DMS114 treated with DMSO at 0.1 percent for 48 hours (cell line): ENCODE data around the gene SLC36A3.
"Not testable (repeated sequence)": the region's sequence is repeated elsewhere in the genome, so short reads cannot be mapped to it uniquely, and the experiment has no call there.

Experiments
- DNase-seq: peaks from one replicate; lab custom pipeline; 2025; ENCODE audit not compliant: unreplicated experiment; lab: John Stamatoyannopoulos, UW

SLC36A3 gene

GRCh38 chr5:151309266-151309665, 5.7 kb upstream of the SLC36A3 start:
- not testable (repeated sequence) for DNase-seq

DNA sequence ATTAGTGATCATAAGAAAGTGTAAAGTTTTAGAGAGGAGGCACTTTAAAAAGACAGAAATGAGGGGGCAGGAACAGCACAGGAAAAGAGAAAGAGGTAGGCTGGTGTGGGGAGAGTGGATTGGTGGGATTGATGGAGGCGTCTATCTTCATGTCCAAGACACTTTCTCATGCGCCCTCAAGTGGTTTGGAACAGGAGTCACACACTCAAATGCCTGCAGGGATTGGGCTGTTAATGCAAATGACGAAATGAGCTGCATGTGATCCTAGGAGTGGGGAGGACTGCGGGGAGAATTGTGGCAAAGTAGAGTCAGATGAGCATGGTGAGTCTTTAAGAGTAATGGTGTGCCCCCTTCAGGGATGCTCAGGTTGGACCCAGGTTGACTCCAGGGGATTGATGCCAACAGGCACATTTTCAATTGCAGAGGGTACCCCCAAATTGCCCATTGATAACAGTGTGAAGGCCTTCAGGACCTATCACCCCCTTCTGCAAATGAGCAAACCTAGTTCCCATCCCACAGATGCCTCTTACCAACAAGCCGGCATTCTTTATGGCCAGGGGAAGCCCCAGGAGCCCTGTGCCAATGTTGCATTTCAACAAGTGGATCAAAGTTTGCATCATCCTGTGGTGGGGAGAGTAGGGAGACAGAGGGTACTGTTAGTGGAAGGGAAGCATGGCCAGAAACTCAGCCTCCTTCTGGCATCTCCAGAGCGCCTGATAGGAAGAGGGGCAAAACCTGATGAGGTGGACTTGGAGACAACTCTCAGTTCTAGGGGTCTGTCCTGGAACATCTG, 5.3 kb downstream of the SLC36A3 start:
- peak; percentile 54 for DNase-seq

DNA sequence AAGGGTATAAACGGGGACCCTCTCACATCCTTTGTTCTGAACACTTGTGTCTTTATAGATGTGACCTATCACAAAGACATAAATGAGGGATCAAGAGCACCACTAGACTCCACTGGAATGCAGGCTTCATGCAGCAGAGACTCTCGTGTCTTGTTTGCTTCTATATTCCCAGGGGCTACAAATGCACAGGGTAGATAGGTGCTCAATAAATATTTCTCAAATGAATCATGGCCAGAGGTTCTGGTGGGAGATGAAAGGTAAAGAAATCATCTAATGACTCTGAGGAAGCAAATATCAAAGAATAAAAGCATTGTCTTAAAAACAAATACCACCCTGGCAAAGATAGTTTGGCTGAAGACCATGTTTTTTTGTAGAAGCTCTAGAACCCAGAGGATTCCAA, 6.6 kb downstream of the SLC36A3 start:
- DNase-seq, result no peak

DNA sequence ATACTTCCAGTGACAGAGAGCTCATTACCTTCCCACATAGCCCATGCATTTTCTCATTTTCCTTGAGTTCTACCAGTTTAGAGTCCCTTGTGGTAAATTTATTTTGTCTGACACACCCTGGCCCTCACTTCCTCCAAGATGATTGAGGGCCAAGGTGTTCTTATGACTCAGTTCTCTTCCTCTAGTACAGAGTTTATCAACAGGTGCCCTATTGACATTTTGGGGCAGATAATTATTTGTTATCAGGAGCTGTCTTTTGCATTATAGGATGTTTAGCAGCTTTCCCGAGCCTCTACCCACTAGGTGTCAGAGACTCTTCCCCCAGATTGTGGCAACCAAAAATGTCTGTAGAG, 7.1 kb downstream of the SLC36A3 start:
- no peak for DNase-seq

DNA sequence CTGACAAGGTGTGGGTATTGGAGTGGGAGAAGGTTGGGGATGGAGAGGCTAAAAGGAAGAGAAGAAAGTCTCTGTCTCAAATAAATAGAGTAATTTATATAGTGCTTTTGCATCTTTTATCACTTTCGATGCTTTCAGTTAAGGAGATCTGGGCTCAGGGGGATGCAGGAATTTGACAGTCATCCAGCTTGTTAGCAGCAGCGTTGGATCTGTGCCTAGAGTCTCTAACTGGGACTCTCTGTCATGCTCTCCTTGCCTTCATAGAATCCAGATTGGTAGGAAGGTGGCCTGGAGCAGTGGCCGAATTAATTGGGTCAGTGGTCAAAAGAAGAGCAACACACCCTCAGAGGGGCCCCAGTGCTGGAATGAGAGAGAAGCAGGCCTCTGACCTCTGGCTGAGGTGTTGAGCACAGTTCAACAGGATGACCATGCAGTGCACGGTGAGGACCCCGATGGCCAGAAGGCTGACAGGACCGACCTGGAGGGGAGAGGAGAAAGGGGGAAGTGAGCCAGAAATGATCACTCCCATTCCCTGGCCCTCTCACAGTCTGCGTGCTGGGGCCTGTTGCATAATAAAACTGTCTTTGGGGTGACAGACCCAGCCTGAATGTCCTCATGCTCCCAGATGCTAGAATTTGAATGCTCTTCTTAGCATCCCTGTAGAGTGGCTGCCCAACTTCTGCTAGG, 7.6 kb downstream of the SLC36A3 start:
- DNase-seq, result no peak

DNA sequence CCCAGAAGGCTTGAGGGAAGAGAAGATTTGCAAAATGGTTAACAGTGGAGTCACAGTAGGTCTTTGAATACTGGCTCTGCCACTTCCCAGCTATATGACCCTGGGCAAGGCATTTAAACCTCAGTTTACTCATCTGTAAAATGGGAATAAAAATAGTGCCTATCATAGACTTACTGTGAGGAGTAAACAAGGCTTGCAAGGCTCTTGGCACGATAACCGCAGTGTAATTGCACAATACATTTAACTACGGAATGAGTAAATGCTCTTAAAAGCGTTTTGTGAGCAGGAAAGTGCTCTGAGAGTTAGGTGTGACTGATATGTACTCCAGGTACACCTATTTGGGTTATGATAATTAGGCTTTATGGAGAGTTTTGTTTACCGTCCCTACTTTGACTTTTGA, 8.4 kb downstream of the SLC36A3 start:
- no peak for DNase-seq

GRCh38 chr5:151293624-151294023, 9.9 kb downstream of the SLC36A3 start:
- no peak for DNase-seq

DNA sequence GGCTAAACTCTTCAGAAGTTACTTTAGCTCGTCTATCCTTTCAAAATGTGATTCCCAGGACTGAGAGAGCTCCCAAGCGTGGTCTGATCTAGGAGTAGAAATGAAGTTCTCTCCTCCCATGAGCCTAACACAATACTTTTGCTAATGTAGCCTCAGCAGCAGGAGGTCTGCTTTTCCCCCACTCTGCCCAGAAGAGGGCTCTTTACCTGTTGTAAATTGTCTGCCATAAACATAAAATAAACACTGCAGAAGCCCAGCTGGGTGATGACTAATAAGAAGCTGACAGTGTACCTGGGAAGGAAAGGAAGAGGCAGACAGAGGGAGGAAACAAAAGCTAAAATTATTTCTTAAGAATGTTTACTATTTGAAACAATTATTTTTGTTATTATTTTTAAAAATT, 15.4 kb downstream of the SLC36A3 start:
- no peak for DNase-seq

GRCh38 chr5:151286246-151286645, 17.3 kb downstream of the SLC36A3 start:
- DNase-seq, result no peak

DNA sequence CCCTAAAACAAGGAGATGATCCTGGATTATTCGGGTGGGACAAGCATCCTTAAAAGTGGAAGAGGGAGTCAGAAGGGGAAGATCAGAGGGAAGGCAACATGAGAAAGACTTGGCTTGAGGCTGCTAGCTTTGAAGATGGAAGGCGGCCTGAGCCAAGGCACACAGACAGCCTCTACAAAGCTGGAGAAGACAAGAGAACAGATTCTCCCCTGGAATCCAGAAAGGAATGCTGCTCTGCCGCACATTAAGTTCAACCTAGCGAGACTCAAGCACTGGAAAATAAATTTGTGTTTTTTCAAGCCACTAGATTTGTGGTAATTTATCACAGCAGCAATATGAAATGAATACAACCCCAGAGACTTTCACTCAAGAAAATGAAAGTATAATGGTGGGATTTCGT, 17.9 kb downstream of the SLC36A3 start:
- DNase-seq, result no peak

GRCh38 chr5:151284392-151284967, 19.1 kb downstream of the SLC36A3 start:
- no peak for DNase-seq

DNA sequence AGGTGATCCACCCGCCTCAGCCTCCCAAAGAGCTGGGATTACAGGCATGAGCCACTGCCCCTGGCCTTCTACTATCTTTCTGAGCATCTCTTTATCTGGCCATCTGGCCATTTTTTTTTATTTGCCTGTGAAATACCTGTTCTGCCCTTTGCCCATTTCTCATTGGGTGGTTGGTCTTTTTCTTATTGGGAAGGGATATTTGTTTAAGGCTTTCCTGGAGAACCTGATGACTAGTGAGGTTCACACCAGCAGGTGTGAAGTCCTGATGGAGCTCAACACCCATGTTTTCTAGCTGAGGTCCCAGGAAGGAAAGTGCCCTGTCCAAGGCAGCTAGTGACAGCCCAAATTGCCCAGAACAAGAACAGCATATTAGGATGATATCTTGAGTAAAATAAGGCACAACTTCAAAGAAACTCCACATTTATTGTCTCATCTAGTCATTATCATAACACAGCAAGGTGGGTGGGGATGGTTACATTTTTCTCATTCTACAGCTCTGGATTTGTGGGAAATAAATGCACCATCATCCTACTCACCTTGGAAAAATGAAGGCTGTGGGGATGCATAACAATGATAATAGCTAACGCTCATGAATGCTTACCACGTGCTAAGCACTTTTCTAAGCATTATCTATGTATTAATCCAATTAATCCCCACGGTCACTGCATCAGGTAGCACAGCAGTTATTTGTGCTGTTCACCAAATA, 20.3 kb downstream of the SLC36A3 start:
- DNase-seq, result no peak

- DNase-seq, result no peak
Measured at GRCh38 chr5:151281001-151281639, 22.4 kb downstream of the SLC36A3 start.

- no peak for DNase-seq
Measured at GRCh38 chr5:151280443-151280842, 23.1 kb downstream of the SLC36A3 start.

DNA sequence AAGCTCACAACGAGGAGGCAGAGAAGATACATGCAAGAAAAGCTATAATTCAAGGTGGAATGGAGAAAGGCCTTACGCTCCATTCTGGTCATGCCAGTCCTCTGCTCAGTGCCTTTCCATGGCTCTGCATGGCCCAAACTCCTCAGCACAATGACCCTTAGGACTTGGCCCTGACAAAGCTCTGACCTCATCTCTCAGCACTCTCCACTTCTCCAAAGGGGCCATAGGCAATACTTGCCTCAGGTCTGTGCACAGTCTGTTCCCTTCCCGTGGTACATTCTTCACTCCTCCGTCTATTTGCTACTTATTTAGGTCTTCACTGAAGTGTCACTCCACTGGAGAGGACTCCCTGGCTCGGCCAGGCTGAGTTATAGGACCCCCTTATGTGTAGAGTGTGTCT, 24.7 kb downstream of the SLC36A3 start:
- DNase-seq, result no peak

- DNase-seq, result no peak
Measured at GRCh38 chr5:151275803-151276202, 27.8 kb downstream of the SLC36A3 start.

- DNase-seq, result no peak
Measured at GRCh38 chr5:151274666-151275065, 28.9 kb downstream of the SLC36A3 start.

DNA sequence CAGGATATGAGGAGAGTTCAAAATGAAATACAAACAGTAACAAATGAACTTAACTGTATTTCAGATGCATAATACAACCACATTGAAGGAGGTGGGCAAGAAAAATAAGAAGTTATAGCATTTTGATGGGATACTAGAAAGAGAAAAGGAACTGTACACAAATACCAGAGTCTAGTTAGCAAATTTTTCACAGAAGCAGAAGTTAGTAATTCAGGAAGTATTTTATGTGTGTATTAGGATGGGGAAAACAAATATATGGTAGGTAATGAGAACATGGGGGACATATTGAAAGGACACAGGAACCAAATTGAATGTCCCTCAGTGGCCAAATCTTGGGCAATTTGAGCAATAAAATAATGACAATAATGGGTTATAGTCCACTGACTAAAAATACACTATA, 32.2 kb downstream of the SLC36A3 start:
- no peak for DNase-seq

DNA sequence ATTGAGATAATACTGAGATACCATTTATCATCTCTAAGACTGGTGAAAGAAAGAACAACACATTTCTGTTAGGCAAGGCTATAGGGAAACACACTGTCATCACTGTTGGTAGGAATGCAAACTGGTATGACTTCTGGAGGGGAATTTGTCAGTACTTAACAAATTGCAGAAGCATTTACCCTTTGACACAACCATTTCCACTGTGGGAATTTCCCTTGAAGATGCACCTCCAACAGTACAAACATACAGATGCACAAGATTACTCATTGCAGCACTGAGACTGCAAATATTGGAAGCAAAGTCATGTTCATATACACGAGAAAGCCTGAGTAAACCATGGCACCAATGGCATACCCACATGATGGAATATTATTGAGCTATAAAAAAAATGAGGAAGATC, 33.0 kb downstream of the SLC36A3 start:
- no peak for DNase-seq

DNA sequence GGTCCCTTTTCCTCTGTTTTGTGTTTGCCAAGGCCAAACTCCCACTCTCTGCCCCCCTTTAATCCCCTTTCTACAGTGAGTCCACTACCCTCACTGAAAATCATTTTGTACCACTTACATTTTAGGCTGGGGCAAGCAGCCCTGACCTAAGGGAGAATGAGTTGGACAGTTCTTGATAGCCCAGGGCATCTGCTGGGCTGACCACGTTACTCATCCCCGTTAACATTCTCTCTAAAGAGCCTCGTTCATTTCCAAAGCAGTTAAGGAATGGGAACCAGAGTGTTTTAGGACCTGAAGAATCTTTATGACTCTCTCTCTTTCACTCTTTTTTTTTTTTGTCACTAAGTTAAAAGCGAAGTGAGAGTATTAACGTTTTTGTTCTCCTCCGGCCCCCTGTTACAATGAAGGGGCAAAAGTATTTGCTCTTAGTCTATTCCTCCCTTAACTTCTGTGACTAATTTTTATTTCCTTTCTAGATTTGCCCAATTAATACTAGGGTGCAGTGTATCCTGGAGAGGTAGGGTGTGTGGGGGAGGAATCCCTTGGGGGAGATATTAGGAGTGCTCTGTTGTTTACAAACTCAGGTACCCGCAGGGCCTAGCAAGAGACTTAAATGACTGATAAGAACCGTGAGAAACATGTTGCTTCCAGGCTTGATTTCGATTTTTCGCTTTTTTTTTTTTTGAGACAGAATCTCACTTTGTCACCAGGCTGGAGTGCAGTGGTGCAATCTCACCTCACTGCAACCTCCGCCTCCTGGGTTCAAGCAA, 35.9 kb downstream of the SLC36A3 start:
- no peak for DNase-seq

- DNase-seq, result no peak
Measured at GRCh38 chr5:151264113-151264512, 39.5 kb downstream of the SLC36A3 start.
